Activated gamma-delta T cell (primary cell): ENCODE results near the gene HSPA12B.

Experiments
- DNase-seq: peaks from one replicate; lab custom pipeline; 2025; lab: John Stamatoyannopoulos, UW

HSPA12B gene

GRCh38 chr20:3749087-3749688 lies 16.7 kb downstream of the HSPA12B start:
- DNase-seq, result no peak

- DNase-seq, result no peak
These were observed 17.4 kb downstream of the HSPA12B start for GRCh38 chr20:3749689-3750531.

- DNase-seq, result no peak
These were observed 18.8 kb downstream of the HSPA12B start for GRCh38 chr20:3751305-3751674.

GRCh38 chr20:3751675-3752385 lies 19.3 kb downstream of the HSPA12B start:
- no peak for DNase-seq

GRCh38 chr20:3752386-3752759 lies 19.9 kb downstream of the HSPA12B start:
- DNase-seq, result no peak

GRCh38 chr20:3753098-3753497 lies 20.6 kb downstream of the HSPA12B start:
- no peak for DNase-seq

- DNase-seq, result no peak
These were observed 21.2 kb downstream of the HSPA12B start for GRCh38 chr20:3753501-3754275.

- no peak for DNase-seq
These were observed 21.8 kb downstream of the HSPA12B start for GRCh38 chr20:3754276-3754630.

GRCh38 chr20:3755269-3755668 lies 22.8 kb downstream of the HSPA12B start:
- DNase-seq, result no peak

GRCh38 chr20:3755814-3756480 lies 23.5 kb downstream of the HSPA12B start:
- no peak for DNase-seq

- DNase-seq, result no peak
These were observed 24.8 kb downstream of the HSPA12B start for GRCh38 chr20:3757268-3757667.

GRCh38 chr20:3758566-3758965 lies 26.1 kb downstream of the HSPA12B start:
- DNase-seq, result no peak

- DNase-seq, result no peak
These were observed 26.9 kb downstream of the HSPA12B start for GRCh38 chr20:3759316-3759823.

- DNase-seq, result no peak
These were observed 27.4 kb downstream of the HSPA12B start for GRCh38 chr20:3759884-3760283.

GRCh38 chr20:3760655-3761348 lies 28.3 kb downstream of the HSPA12B start:
- DNase-seq, result no peak

- no peak for DNase-seq
These were observed 31.5 kb downstream of the HSPA12B start for GRCh38 chr20:3763671-3764601.

- DNase-seq, result no peak
These were observed 32.2 kb downstream of the HSPA12B start for GRCh38 chr20:3764659-3765058.

GRCh38 chr20:3765171-3765882 lies 32.8 kb downstream of the HSPA12B start:
- no peak for DNase-seq
